ENCODE measurements around the gene TM9SF4. TPM values are rescaled to one million over a fixed set of nuclear protein-coding genes. Genes with fewer than 3 reads are reported as not detected.

The TM9SF4 gene
- total RNA-seq, 6 donors from 2014 or later: 26.7 to 48.0 (median 37.1) TPM

DNA sequence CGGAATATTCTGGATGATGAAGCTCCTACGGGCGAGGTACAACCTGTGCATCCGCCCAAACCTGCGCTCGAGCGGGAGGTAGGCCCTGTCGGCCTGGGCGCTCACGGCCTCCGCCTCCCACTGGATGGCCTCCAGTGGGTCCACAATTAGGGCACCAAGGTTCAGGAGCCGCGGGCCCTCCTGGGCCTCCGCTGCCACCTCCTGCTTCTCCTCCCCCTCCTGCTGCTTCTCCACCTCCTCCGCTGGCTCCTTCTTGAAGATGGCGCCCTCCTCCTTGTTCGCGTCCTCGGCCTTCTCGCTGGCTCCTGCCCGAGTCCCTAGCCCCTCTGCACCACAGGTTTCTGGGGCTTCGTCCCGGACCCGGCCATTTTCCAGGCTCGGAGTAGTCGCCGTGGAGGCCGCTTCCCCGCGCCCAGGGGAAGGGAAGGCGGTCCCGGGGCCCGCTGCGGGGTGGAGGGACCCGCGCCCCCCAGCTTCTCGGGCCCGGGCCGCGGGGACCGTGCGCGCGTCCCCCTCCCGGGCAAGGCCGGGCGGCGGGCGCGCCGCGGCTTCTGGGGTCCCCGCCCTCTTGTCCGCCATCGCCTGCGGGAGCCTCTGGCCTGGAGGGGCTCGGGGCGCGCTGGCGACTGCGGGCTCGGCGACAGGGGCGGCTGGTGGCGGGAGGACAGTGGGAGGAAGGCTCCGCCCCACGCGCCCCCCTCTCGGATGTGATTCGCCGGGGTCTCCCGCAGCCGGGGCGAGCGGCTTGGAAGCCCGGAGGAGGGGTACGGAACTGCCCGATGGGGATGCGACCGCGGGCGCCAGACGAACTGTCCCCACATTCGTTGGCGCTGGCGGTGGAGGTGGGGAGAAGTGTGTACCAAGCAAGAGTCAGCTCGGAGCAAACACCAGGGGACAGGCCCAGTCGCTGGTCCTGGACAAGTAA is 80.4 kb downstream of the TM9SF4 start:
- H3K4me1 ChIP-seq: peaks cover 22 to 60% (median 39%) of the 10 kb centered on the region in 4 donors
- peak overlapping the region; percentile 61 to 77 (median 65) for H3K4me3 ChIP-seq
- no peaks in the 10 kb centered on the region for H3K27me3 ChIP-seq
- H3K9me3 ChIP-seq: no peaks in the 10 kb centered on the region
- H3K36me3 ChIP-seq: peaks cover 0 to 4% (median under 1%) of the 10 kb centered on the region in 4 donors
- peak in 1 of 2 donors; percentile 13 for TF ChIP-seq POLR2AphosphoS5 (IDR thresholded peaks at IDR 0.05)
- TF ChIP-seq EP300 (IDR thresholded peaks at IDR 0.05): no peak
- TF ChIP-seq POLR2A (IDR thresholded peaks at IDR 0.05): no peak
- TF ChIP-seq, protein P1, sequence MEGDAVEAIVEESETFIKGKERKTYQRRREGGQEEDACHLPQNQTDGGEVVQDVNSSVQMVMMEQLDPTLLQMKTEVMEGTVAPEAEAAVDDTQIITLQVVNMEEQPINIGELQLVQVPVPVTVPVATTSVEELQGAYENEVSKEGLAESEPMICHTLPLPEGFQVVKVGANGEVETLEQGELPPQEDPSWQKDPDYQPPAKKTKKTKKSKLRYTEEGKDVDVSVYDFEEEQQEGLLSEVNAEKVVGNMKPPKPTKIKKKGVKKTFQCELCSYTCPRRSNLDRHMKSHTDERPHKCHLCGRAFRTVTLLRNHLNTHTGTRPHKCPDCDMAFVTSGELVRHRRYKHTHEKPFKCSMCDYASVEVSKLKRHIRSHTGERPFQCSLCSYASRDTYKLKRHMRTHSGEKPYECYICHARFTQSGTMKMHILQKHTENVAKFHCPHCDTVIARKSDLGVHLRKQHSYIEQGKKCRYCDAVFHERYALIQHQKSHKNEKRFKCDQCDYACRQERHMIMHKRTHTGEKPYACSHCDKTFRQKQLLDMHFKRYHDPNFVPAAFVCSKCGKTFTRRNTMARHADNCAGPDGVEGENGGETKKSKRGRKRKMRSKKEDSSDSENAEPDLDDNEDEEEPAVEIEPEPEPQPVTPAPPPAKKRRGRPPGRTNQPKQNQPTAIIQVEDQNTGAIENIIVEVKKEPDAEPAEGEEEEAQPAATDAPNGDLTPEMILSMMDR (IDR thresholded peaks at IDR 0.05): peak in 2 of 6 experiments; percentile 7 to 9
- peak; percentile 43 to 89 for DNase-seq
- peak overlapping the region; percentile 55 to 88 (median 84) for H3K27ac ChIP-seq
- ATAC-seq (ENCODE audit: low FRiP score in 2 of 2): peak; percentile 9 to 58
- WGBS, 2 donors: 0 to 13% methylated on average over 34 to 41 of the region's 88 CpGs

DNA sequence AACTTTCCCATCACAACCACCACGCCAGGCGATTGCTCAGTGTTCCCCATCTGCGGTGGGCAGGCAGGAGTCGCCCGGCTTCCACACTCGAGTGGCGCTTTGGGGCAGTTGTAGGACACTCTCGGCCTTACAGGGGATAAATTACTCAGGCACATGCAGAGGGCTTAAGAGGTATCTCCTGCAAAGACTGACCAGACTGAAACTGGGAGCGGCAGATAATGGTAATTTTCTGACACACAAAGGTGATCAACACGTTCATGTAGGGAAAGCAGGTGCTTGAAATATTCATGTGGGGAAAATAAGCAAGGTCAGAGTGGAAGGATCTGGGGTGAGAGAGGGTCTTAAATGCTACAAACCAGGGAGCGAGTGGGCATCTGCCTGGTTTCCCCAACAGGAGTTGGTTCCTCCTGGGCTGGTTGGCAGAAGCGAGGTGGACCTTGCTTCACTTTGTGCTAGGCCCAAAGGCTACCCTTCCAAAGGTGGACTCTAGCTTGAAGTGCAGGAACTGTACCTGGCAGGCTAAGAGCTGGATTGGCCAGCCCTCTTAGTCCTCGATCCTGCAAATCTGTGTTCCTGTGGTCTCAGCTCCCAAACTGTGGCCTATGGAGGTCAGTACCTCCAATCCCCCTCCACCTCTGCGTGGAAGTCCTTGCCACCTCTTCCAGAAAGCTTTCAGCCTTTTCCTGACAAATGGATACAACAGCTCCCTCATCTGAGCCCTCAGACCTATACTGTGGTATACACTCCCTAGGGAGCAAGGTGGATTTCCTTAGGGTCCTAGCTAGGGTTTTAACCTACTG is 81.3 kb downstream of the TM9SF4 start:
- Histone ChIP-seq H3K4me3 (peak overlapping the region in 3 of 4 donors; percentile 61 to 77 (median 63)), H3K36me3 (peaks cover 3 to 13% (median 7%) of the 10 kb centered on the region in 4 donors), H3K4me1 (peaks cover 22 to 68% (median 39%) of the 10 kb centered on the region in 4 donors), H3K27me3 (no peaks in the 10 kb centered on the region), H3K27ac (peak overlapping the region; percentile 55 to 88 (median 84)), H3K9me3 (no peaks in the 10 kb centered on the region)
- no peak for TF ChIP-seq POLR2A (IDR thresholded peaks at IDR 0.05)
- TF ChIP-seq POLR2AphosphoS5 (IDR thresholded peaks at IDR 0.05): no peak
- no peak for TF ChIP-seq EP300 (IDR thresholded peaks at IDR 0.05)
- TF ChIP-seq, protein P1 (IDR thresholded peaks at IDR 0.05): no peak
- no peak for ATAC-seq (ENCODE audit: low FRiP score in 2 of 2)
- DNase-seq: no peak
- WGBS, 2 donors: 42 to 48% methylated on average over 12 to 14 of the region's 14 CpGs

DNA sequence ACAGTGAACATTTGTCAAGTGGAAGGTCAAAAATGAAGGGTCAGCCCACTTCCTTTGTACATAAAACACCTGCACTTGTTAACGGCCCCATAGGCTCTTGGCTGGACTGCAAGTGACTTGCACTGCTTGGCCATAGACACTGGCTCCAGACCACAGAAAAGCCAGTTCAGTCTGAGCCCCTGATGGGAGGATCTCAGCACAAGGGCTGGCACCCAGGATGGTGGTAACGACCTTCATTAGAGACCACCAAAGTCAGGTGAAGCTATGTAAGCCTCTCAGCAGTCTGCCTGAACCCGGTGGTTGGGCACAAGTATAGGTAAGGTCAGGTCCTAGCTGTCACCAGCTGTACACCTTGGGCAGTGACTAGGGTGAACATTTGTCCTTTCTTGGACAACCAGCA is 81.9 kb downstream of the TM9SF4 start:
- TF ChIP-seq EP300 (IDR thresholded peaks at IDR 0.05) (no peak), POLR2AphosphoS5 (IDR thresholded peaks at IDR 0.05) (no peak), POLR2A (IDR thresholded peaks at IDR 0.05) (no peak)
- TF ChIP-seq, protein P1 (IDR thresholded peaks at IDR 0.05): no peak
- no peak overlapping the region for H3K4me3 ChIP-seq
- no peak for ATAC-seq (ENCODE audit: low FRiP score in 2 of 2)
- peak overlapping the region; percentile 5 to 88 (median 68) for H3K27ac ChIP-seq
- H3K9me3 ChIP-seq: no peaks in the 10 kb centered on the region
- H3K36me3 ChIP-seq: peaks cover 3 to 19% (median 13%) of the 10 kb centered on the region in 4 donors
- WGBS, 2 donors: 87% methylated on average over 3 of the region's 3 CpGs; no CpG with 5 or more reads in 1 of the 2 donors
- peaks cover 22 to 71% (median 39%) of the 10 kb centered on the region in 4 donors for H3K4me1 ChIP-seq
- H3K27me3 ChIP-seq: no peaks in the 10 kb centered on the region
- no peak for DNase-seq

DNA sequence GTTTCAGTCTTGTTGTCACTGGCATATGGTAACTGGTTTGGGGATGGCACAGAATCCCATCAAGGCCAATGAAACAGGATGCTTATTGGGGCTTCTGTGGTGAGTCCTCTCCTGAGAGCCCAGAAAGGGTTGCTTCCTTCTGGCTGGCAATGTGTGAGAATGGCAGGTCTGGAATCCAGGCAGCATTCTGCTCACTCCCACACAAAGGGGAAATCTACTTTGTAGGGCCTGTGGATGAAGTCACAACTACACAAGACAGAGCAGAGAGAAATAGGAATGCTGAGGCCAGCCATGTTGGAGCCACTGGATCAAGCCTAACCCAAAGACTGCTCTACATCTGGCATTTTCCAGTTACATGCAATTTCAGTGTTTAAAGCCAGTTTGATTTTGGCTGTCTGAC is 82.4 kb downstream of the TM9SF4 start:
- Histone ChIP-seq H3K36me3 (peaks cover 3 to 24% (median 18%) of the 10 kb centered on the region in 4 donors), H3K4me3 (no peak overlapping the region), H3K27ac (peak overlapping the region in 3 of 4 donors; percentile 5 to 88 (median 81)), H3K9me3 (no peaks in the 10 kb centered on the region), H3K27me3 (no peaks in the 10 kb centered on the region), H3K4me1 (peaks cover 22 to 71% (median 39%) of the 10 kb centered on the region in 4 donors)
- ATAC-seq (ENCODE audit: low FRiP score in 2 of 2) (no peak), DNase-seq (no peak)
- TF ChIP-seq POLR2A (IDR thresholded peaks at IDR 0.05) (no peak), EP300 (IDR thresholded peaks at IDR 0.05) (no peak)
- TF ChIP-seq, protein P1 (IDR thresholded peaks at IDR 0.05): no peak

Data from upper lobe of left lung (tissue), 6 donors.